ENCODE results near the gene MRPL38.
A peak's percentile ranks its signal among the peaks of the same experiment; 100 is the strongest.

MRPL38 gene

DNA sequence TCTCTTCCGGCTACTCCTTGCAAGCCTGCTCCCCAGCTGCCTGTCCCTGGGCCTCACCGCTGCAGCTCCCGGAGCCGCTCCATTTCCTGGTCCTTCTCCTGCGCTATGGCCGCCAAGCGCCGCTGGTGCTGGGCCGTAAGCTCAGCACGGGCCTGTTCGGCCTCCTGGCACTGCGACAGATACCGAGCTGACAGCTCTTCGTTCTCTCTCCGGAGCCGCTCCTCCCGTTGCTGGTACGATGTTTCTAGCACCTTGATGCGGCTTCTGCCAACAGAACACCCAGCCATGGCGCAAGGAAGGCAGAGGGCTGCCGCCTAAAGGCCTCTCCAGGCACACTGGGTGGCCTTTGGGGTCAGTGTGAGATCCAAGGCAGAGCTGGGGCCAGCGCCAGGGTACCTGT, 14.9 kb upstream of the MRPL38 start:
- Histone ChIP-seq H3K14ac (ENCODE audit: low read length) (no peak overlapping the region), H3K79me1 (ENCODE audit: low read depth, low read length) (no peaks in the 10 kb centered on the region), H2BK120ac (ENCODE audit: low read depth, low read length) (no peak overlapping the region), H3K23ac (ENCODE audit: low read depth, low read length, poor library complexity) (no peak overlapping the region), H2BK12ac (ENCODE audit: low read length) (no peak overlapping the region), H3K27ac (replicated peaks; ENCODE audit: low read length) (no peak overlapping the region), H3K18ac (ENCODE audit: low read length) (no peak overlapping the region), H3K4me1 (ENCODE audit: control insufficient read depth in 2 of 2, insufficient read depth in 1 of 2, low read depth in 1 of 2, low read length in 2 of 2) (no peaks in the 10 kb centered on the region), H2BK15ac (ENCODE audit: low read length) (no peak overlapping the region), H2BK5ac (ENCODE audit: low read length) (peak overlapping the region; percentile 82), H4K91ac (ENCODE audit: low read depth, low read length, poor library complexity) (no peak overlapping the region), H2AFZ (ENCODE audit: low read length) (no peak overlapping the region), H3K9me3 (replicated peaks in 1 of 2; ENCODE audit: control insufficient read depth in 2 of 2, insufficient read depth in 1 of 2, low read depth in 1 of 2, low read length in 2 of 2) (peaks cover 0 to 2% of the 10 kb centered on the region in 2 donors), H2AK5ac (ENCODE audit: low read depth, low read length) (no peak overlapping the region), H3K4me3 (ENCODE audit: low read length in 2 of 2) (no peak overlapping the region), H3K9ac (ENCODE audit: low read depth, low read length, poor library complexity) (peak overlapping the region; percentile 72), H3K4ac (ENCODE audit: low read length) (no peak overlapping the region), H4K8ac (ENCODE audit: low read depth, low read length) (peak overlapping the region; percentile 43), H3K4me2 (ENCODE audit: insufficient read depth, low read length, poor library complexity, severe bottlenecking) (no peak overlapping the region), H3K36me3 (replicated peaks in 1 of 2; ENCODE audit: control insufficient read depth in 2 of 2, insufficient read depth in 2 of 2, low read length in 2 of 2) (peaks cover 9 to 53% of the 10 kb centered on the region in 2 donors), H3K27me3 (ENCODE audit: control insufficient read depth in 3 of 3, insufficient read depth in 3 of 3, low read depth in 1 of 3, low read length in 3 of 3) (no peaks in the 10 kb centered on the region)
- WGBS, 2 donors (ENCODE audit: extremely low coverage in 2 of 2, insufficient read length in 2 of 2, insufficient replicate concordance in 1 of 2) = no CpG with 5 or more reads among the region's 22 CpGs
- DNase-seq (ENCODE audit: low spot score) = no peak

DNA sequence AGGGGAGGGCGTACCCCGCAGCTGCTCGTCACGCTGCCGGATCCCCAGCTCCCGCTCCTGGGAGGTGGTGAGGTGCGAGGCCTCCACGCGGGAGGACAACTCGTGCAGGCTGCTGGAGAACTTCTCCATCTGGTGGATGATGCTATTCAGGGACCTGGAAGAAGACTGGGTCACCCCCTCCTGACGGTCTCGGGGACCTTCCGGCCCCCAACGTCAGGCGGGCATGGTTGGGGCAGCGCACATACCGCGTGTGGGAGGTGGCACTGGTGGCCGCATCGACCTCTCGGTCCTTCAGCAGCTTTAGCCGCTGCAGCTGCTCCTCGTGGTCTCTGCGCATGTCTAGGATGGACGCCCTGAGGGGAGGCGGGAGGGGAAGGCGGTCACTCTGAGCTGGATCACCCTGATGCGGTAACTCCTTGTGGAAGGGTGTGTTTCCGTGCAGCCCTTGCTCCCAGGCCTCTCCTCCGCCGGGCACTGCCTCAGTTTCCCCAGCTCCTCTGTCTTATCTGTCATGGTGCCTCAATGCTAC, 13.3 kb upstream of the MRPL38 start:
- no peak overlapping the region for H3K23ac ChIP-seq (ENCODE audit: low read depth, low read length, poor library complexity)
- no peak overlapping the region for H3K27ac ChIP-seq (replicated peaks; ENCODE audit: low read length)
- WGBS, 2 donors (ENCODE audit: extremely low coverage in 2 of 2, insufficient read length in 2 of 2, insufficient replicate concordance in 1 of 2) = no CpG with 5 or more reads among the region's 31 CpGs
- H3K27me3 ChIP-seq (ENCODE audit: control insufficient read depth in 3 of 3, insufficient read depth in 3 of 3, low read depth in 1 of 3, low read length in 3 of 3) = no peaks in the 10 kb centered on the region
- H3K9ac ChIP-seq (ENCODE audit: low read depth, low read length, poor library complexity) = no peak overlapping the region
- H2BK5ac ChIP-seq (ENCODE audit: low read length) = peak overlapping the region; percentile 3
- no peak overlapping the region for H2AK5ac ChIP-seq (ENCODE audit: low read depth, low read length)
- no peak overlapping the region for H3K18ac ChIP-seq (ENCODE audit: low read length)
- H4K91ac ChIP-seq (ENCODE audit: low read depth, low read length, poor library complexity) = no peak overlapping the region
- no peak overlapping the region for H3K4me2 ChIP-seq (ENCODE audit: insufficient read depth, low read length, poor library complexity, severe bottlenecking)
- H2BK12ac ChIP-seq (ENCODE audit: low read length) = no peak overlapping the region
- no peaks in the 10 kb centered on the region for H3K4me1 ChIP-seq (ENCODE audit: control insufficient read depth in 2 of 2, insufficient read depth in 1 of 2, low read depth in 1 of 2, low read length in 2 of 2)
- H2BK15ac ChIP-seq (ENCODE audit: low read length) = no peak overlapping the region
- no peak overlapping the region for H4K8ac ChIP-seq (ENCODE audit: low read depth, low read length)
- DNase-seq (ENCODE audit: low spot score) = no peak
- H2AFZ ChIP-seq (ENCODE audit: low read length) = no peak overlapping the region
- no peaks in the 10 kb centered on the region for H3K79me1 ChIP-seq (ENCODE audit: low read depth, low read length)
- no peak overlapping the region for H3K14ac ChIP-seq (ENCODE audit: low read length)
- no peak overlapping the region for H3K4me3 ChIP-seq (ENCODE audit: low read length in 2 of 2)
- no peak overlapping the region for H2BK120ac ChIP-seq (ENCODE audit: low read depth, low read length)
- no peak overlapping the region for H3K4ac ChIP-seq (ENCODE audit: low read length)
- peaks cover 0 to 2% of the 10 kb centered on the region in 2 donors for H3K9me3 ChIP-seq (replicated peaks in 1 of 2; ENCODE audit: control insufficient read depth in 2 of 2, insufficient read depth in 1 of 2, low read depth in 1 of 2, low read length in 2 of 2)
- peaks cover 9 to 59% of the 10 kb centered on the region in 2 donors for H3K36me3 ChIP-seq (replicated peaks in 1 of 2; ENCODE audit: control insufficient read depth in 2 of 2, insufficient read depth in 2 of 2, low read length in 2 of 2)

DNA sequence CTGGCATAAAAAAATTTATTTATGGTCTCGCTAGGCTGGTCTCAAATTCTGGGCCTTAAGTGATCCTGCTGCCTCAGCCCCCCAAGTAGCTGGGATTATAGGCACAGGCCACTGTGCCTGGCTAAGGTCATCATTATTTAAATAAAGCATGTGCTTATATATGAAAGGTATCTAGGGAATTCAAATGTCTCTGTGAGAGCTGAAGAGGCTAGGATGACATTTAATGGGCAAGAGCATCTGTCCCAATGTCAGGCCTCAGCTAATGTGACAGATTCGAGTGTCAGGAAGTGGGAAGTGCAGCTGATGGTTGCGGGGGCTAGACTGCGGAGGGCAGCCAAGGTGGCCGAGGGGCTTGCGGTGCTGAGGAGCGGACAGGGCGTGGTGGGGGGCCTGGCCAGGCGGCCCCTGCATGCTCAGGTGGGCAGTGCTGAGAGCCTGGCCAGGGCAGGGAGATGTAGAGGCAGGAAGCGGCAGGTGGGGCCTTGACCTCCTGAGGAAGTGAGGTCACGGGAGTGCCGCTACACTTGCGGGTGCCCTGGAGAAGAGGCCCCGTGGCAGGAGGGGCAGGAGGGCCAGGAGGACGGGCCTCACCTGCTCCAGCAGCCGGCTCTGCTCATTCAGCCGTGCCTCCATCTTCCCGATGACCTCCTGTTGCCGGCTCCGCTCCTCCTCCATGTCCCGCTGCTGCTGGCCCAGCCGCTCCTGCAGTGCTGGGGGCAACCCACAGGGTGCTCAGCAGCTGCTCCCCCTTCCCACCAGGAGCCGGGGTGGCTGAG, 12.6 kb upstream of the MRPL38 start:
- Histone ChIP-seq H3K4me3 (ENCODE audit: low read length in 2 of 2) (no peak overlapping the region), H2BK15ac (ENCODE audit: low read length) (no peak overlapping the region), H3K4me1 (ENCODE audit: control insufficient read depth in 2 of 2, insufficient read depth in 1 of 2, low read depth in 1 of 2, low read length in 2 of 2) (no peaks in the 10 kb centered on the region), H3K36me3 (replicated peaks in 1 of 2; ENCODE audit: control insufficient read depth in 2 of 2, insufficient read depth in 2 of 2, low read length in 2 of 2) (peaks cover 9 to 54% of the 10 kb centered on the region in 2 donors), H3K9ac (ENCODE audit: low read depth, low read length, poor library complexity) (no peak overlapping the region), H4K8ac (ENCODE audit: low read depth, low read length) (no peak overlapping the region), H3K79me1 (ENCODE audit: low read depth, low read length) (no peaks in the 10 kb centered on the region), H3K9me3 (replicated peaks in 1 of 2; ENCODE audit: control insufficient read depth in 2 of 2, insufficient read depth in 1 of 2, low read depth in 1 of 2, low read length in 2 of 2) (peaks cover 0 to 2% of the 10 kb centered on the region in 2 donors), H2AFZ (ENCODE audit: low read length) (no peak overlapping the region), H3K23ac (ENCODE audit: low read depth, low read length, poor library complexity) (no peak overlapping the region), H2AK5ac (ENCODE audit: low read depth, low read length) (no peak overlapping the region), H3K4ac (ENCODE audit: low read length) (no peak overlapping the region), H3K27ac (replicated peaks; ENCODE audit: low read length) (no peak overlapping the region), H3K27me3 (ENCODE audit: control insufficient read depth in 3 of 3, insufficient read depth in 3 of 3, low read depth in 1 of 3, low read length in 3 of 3) (no peaks in the 10 kb centered on the region), H3K4me2 (ENCODE audit: insufficient read depth, low read length, poor library complexity, severe bottlenecking) (no peak overlapping the region), H2BK5ac (ENCODE audit: low read length) (peak overlapping the region; percentile 3), H3K14ac (ENCODE audit: low read length) (no peak overlapping the region), H2BK12ac (ENCODE audit: low read length) (no peak overlapping the region), H4K91ac (ENCODE audit: low read depth, low read length, poor library complexity) (no peak overlapping the region), H3K18ac (ENCODE audit: low read length) (peak overlapping the region; percentile 27), H2BK120ac (ENCODE audit: low read depth, low read length) (no peak overlapping the region)
- DNase-seq (ENCODE audit: low spot score) = no peak
- WGBS, 2 donors (ENCODE audit: extremely low coverage in 2 of 2, insufficient read length in 2 of 2, insufficient replicate concordance in 1 of 2) = no CpG with 5 or more reads among the region's 23 CpGs

DNA sequence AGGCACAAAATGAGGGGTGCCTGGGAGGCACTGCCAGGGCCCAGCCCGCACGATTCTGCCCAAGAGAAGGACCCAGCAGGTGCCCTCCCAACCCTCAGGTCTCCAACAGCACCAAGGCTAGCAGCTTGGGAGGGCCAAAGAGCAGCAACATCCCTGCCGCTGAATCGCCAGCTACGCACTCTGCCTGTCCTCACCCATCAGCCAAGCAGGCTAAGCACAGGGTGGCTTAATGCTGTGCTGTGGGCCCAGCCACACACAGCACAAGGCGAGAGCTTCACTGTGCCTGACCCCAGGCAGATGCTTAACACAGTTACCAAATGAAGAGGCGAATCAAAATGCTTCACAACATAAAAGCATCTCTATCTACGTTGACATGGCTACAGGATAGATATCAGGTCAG, 10.6 kb upstream of the MRPL38 start:
- H2BK5ac ChIP-seq (ENCODE audit: low read length) = no peak overlapping the region

More for the DNA sequence above, 10.6 kb upstream of the MRPL38 start:
- Histone ChIP-seq H4K8ac (ENCODE audit: low read depth, low read length) (no peak overlapping the region), H2AK5ac (ENCODE audit: low read depth, low read length) (peak overlapping the region; percentile 10), H2BK120ac (ENCODE audit: low read depth, low read length) (no peak overlapping the region), H4K91ac (ENCODE audit: low read depth, low read length, poor library complexity) (no peak overlapping the region), H3K4ac (ENCODE audit: low read length) (no peak overlapping the region), H3K9me3 (replicated peaks in 1 of 2; ENCODE audit: control insufficient read depth in 2 of 2, insufficient read depth in 1 of 2, low read depth in 1 of 2, low read length in 2 of 2) (peaks cover 0 to 2% of the 10 kb centered on the region in 2 donors), H2AFZ (ENCODE audit: low read length) (no peak overlapping the region), H3K4me2 (ENCODE audit: insufficient read depth, low read length, poor library complexity, severe bottlenecking) (no peak overlapping the region), H3K4me3 (ENCODE audit: low read length in 2 of 2) (peak overlapping the region in 1 of 2 donors; percentile 44), H3K27ac (replicated peaks; ENCODE audit: low read length) (no peak overlapping the region), H3K36me3 (replicated peaks in 1 of 2; ENCODE audit: control insufficient read depth in 2 of 2, insufficient read depth in 2 of 2, low read length in 2 of 2) (peaks cover 7 to 60% of the 10 kb centered on the region in 2 donors), H3K9ac (ENCODE audit: low read depth, low read length, poor library complexity) (peak overlapping the region; percentile 77), H3K18ac (ENCODE audit: low read length) (no peak overlapping the region), H3K4me1 (ENCODE audit: control insufficient read depth in 2 of 2, insufficient read depth in 1 of 2, low read depth in 1 of 2, low read length in 2 of 2) (peaks cover 0 to 2% of the 10 kb centered on the region in 2 donors), H2BK12ac (ENCODE audit: low read length) (no peak overlapping the region), H2BK15ac (ENCODE audit: low read length) (no peak overlapping the region), H3K79me1 (ENCODE audit: low read depth, low read length) (no peaks in the 10 kb centered on the region), H3K27me3 (ENCODE audit: control insufficient read depth in 3 of 3, insufficient read depth in 3 of 3, low read depth in 1 of 3, low read length in 3 of 3) (no peaks in the 10 kb centered on the region), H3K14ac (ENCODE audit: low read length) (no peak overlapping the region), H3K23ac (ENCODE audit: low read depth, low read length, poor library complexity) (peak overlapping the region; percentile 44)
- DNase-seq (ENCODE audit: low spot score) = no peak
- WGBS, 2 donors (ENCODE audit: extremely low coverage in 2 of 2, insufficient read length in 2 of 2, insufficient replicate concordance in 1 of 2) = no CpG with 5 or more reads among the region's 8 CpGs

Measured in neuronal stem cell (in vitro differentiated cells).